Ovary (tissue), 9 donors: ENCODE data around the gene TEKT1. TPM values are rescaled to one million over a fixed set of nuclear protein-coding genes. Genes with fewer than 3 reads are reported as not detected.
A peak's percentile ranks its signal among the peaks of the same experiment; 100 is the strongest.
"Not testable (repeated sequence)": the region's sequence is repeated elsewhere in the genome, so short reads cannot be mapped to it uniquely, and the experiment has no call there.

Experiments
- DNase-seq, 5 donors: peaks; one replicate each; pipeline ENCODE4 v3.0.0-alpha.2; 2019 to 2020
- H3K27ac ChIP-seq, 2 donors: fragments of 200-600 bp; one replicate each; pipeline versions ENCODE4 v1.5.1 to v1.8.0; 2019 to 2022
- H3K27me3 ChIP-seq: fragments of 200-600 bp; one replicate; pipeline ENCODE4 v1.8.0; 2022
- H3K36me3 ChIP-seq: fragments of 200-600 bp; sonication (generic); one replicate; pipeline ENCODE4 v1.5.1; 2019
- H3K4me1 ChIP-seq: one replicate; pipeline ENCODE4 v1.8.1; 2013; ENCODE audit warnings: mild to moderate bottlenecking, moderate library complexity; ENCODE audit not compliant: insufficient read depth
- H3K4me3 ChIP-seq: fragments of 200-600 bp; sonication (generic); one replicate; pipeline ENCODE4 v1.5.1; 2017
- H3K9me3 ChIP-seq, 2 donors: fragments of 200-600 bp in 1 of 2; sonication (generic) in 1 of 2; one replicate each; pipeline versions ENCODE4 v1.5.1 to v1.8.1; 2013 to 2019; ENCODE audit warnings: mild to moderate bottlenecking in 1 of 2, moderate library complexity in 1 of 2
- CTCF ChIP-seq, 3 donors: fragments of 450-650 bp in 2 of 3; fragments of 200-600 bp in 1 of 3; IDR thresholded peaks; one replicate each; pipeline versions ENCODE4 v1.5.1 to v1.8.0; 2016 to 2022; ENCODE audit warnings: antibody characterized with exemption in 3 of 3, mild to moderate bottlenecking in 1 of 3
- EP300 ChIP-seq: sonication (generic); formaldehyde crosslinking; IDR thresholded peaks from one replicate; pipeline ENCODE4 v1.6.1; 2017; ENCODE audit warnings: antibody characterized with exemption
- POLR2A ChIP-seq: fragments of 450-650 bp; IDR thresholded peaks from one replicate; pipeline ENCODE4 v1.6.1; 2017; ENCODE audit warnings: antibody characterized with exemption, mild to moderate bottlenecking, moderate library complexity
- WGBS, 3 donors: extraction: QIAGEN DNeasy Blood & Tissue Kit in 1 of 3; methylation state at CpG; one replicate each; pipeline versions ENCODE4 v1.1.5 to v1.1.7; 2013 to 2017; 5-methylcytosine and 5-hydroxymethylcytosine counted together
- intact Hi-C, 4 donors: fragments of 100-400 bp; cut with DNase I; formaldehyde crosslinking; loops; one replicate each; pipeline versions ENCODE4 v1.11.0 to v1.15.1; 2022 to 2023
- polyA plus RNA-seq, 2 donors: library from polyadenylated mRNA; stranded (reverse); fragments of 200-250 nt in 1 of 2; fragments of 350-450 nt in 1 of 2; fragmentation: Illumina TruSeq in 1 of 2; extraction: RNeasy Lipid Tissue Mini Kit (QIAGEN cat#74804) in 1 of 2; gene quantifications; one replicate each; pipeline ENCODE4 v1.2.3, GENCODE V29; 2013 to 2014
- total RNA-seq, 7 donors: library from RNA; depleted of rRNA in 2 of 7; stranded (reverse); fragments of >200 nt in 2 of 7; fragmentation: NEBNext Ultra II Directional in 3 of 7; extraction: Animal tissue kit (Norgen Biotek cat#: 25700) in 3 of 7; gene quantifications; one replicate each; pipeline versions ENCODE4 v1.1.0 to v1.2.4, GENCODE V29; 2016 to 2023
- donor health status: DM: no; HTN: no; CAD: no; lungs with moderate emphysema.
- donor health status: DM: no; HTN: no; CAD: no.
- donor health status: Bipolar disorder and iron deficiency.
- donor health status: DM: yes; HTN: yes; CAD: no.
- donor health status: DM: no; HTN: no; CAD: no.
- donor health status: DM: yes; HTN: yes; CAD: no.

The TEKT1 gene
- total and polyA plus RNA-seq, 9 donors = 0.06 to 19.3 (median 1.5) TPM; not detected in 3

GRCh38 chr17:6780886-6781285, 50.6 kb downstream of the TEKT1 start:
- Histone ChIP-seq H3K36me3 (no peaks in the 10 kb centered on the region), H3K27me3 (no peaks in the 10 kb centered on the region), H3K4me3 (no peak overlapping the region), H3K4me1 (peaks cover 2% of the 10 kb centered on the region), H3K27ac (no peak overlapping the region), H3K9me3 (no peaks in the 10 kb centered on the region)
- TF ChIP-seq EP300 (no peak), CTCF (IDR thresholded peaks at IDR 0.05) (no peak), POLR2A (no peak)
- no peak for DNase-seq
- 69 to 82% (median 80%) methylated on average over 3 of the region's 3 CpGs for WGBS, 3 donors
- intact Hi-C loops = no loop called here

GRCh38 chr17:6780001-6780400, 51.5 kb downstream of the TEKT1 start:
- TF ChIP-seq CTCF (IDR thresholded peaks at IDR 0.05) (no peak), POLR2A (no peak), EP300 (no peak)
- no peak for DNase-seq
- Histone ChIP-seq H3K36me3 (no peaks in the 10 kb centered on the region), H3K27me3 (no peaks in the 10 kb centered on the region), H3K9me3 (no peaks in the 10 kb centered on the region), H3K27ac (no peak overlapping the region), H3K4me1 (peaks cover 2% of the 10 kb centered on the region), H3K4me3 (no peak overlapping the region)
- intact Hi-C loops = no loop called here
- WGBS, 3 donors = 78 to 80% (median 79%) methylated on average over 8 of the region's 8 CpGs

GRCh38 chr17:6779411-6779810, 52.1 kb downstream of the TEKT1 start:
- no peak for DNase-seq
- intact Hi-C loops = no loop called here
- no peaks in the 10 kb centered on the region for H3K27me3 ChIP-seq
- no peak overlapping the region for H3K27ac ChIP-seq
- no peaks in the 10 kb centered on the region for H3K36me3 ChIP-seq
- peaks cover 2% of the 10 kb centered on the region for H3K4me1 ChIP-seq
- TF ChIP-seq EP300 (no peak), POLR2A (no peak), CTCF (IDR thresholded peaks at IDR 0.05) (no peak)
- H3K9me3 ChIP-seq = no peaks in the 10 kb centered on the region
- WGBS, 3 donors = 52 to 60% (median 56%) methylated on average over 2 of the region's 2 CpGs
- H3K4me3 ChIP-seq = no peak overlapping the region

- Histone ChIP-seq H3K4me3 (no peak within 1 kb of the TSS), H3K27me3 (no peaks in the 10 kb centered on the region), H3K27ac (no peak within 1 kb of the TSS), H3K9me3 (peaks cover 0 to 13% of the 10 kb centered on the region in 2 donors), H3K36me3 (peaks cover 6% of the 10 kb centered on the region), H3K4me1 (peaks cover 2% of the 10 kb centered on the region)
- intact Hi-C loops = no loop called here
- peak in 3 of 5 donors; percentile 19 to 52 (median 37) for DNase-seq
- 1 to 5% (median 2%) methylated on average over 46 to 49 of the region's 49 CpGs for WGBS, 3 donors
- TF ChIP-seq POLR2A (no peak), CTCF (IDR thresholded peaks at IDR 0.05) (no peak), EP300 (no peak)
These were observed 55.6 kb downstream of the TEKT1 start, which contains the start of gene FBXO39 for GRCh38 chr17:6775871-6776405. Gene FBXO39 (plus strand): TSS chr17:6776215. CDS start chr17:6779869, 3,654 bp downstream.

GRCh38 chr17:6774906-6775305, 56.6 kb downstream of the TEKT1 start:
- DNase-seq, H3K27me3 ChIP-seq, intact Hi-C loops, H3K4me1 ChIP-seq, H3K27ac ChIP-seq, H3K36me3 ChIP-seq, H3K4me3 ChIP-seq: not testable (repeated sequence)
- peaks cover 0 to 20% of the 10 kb centered on the region in 2 donors for H3K9me3 ChIP-seq
- 95 to 97% (median 96%) methylated on average over 8 of the region's 8 CpGs for WGBS, 3 donors
